Stimulated activated CD4-positive, alpha-beta T cell treated with anti-CD3 and anti-CD28 coated beads, Interleukin-1b, Interleukin-23, amount 100 ng/mL, for 1 hour (primary cell): ENCODE data around the gene SVBP.

Experiments used
- DNase-seq, 2 donors: peaks; one replicate each; pipeline ENCODE4 v3.0.0-alpha.2; 2020; ENCODE audit warnings: low read depth in 2 of 2

SVBP gene

GRCh38 chr1:42765269-42765668, 51.9 kb downstream of the SVBP start:
- no peak for DNase-seq

- no peak for DNase-seq
Observed at GRCh38 chr1:42762269-42762668, 54.9 kb downstream of the SVBP start.

GRCh38 chr1:42761567-42761966, 55.6 kb downstream of the SVBP start:
- no peak for DNase-seq

GRCh38 chr1:42759114-42759513, 58.1 kb downstream of the SVBP start:
- no peak for DNase-seq

- DNase-seq: no peak
Observed at GRCh38 chr1:42758641-42759040, 58.6 kb downstream of the SVBP start.

- no peak for DNase-seq
Observed at GRCh38 chr1:42757892-42758275, 59.3 kb downstream of the SVBP start.
